ENCODE measurements around the gene PLK4.
A peak's percentile ranks its signal among the peaks of the same experiment; 100 is the strongest.
"Not testable (repeated sequence)": the region's sequence is repeated elsewhere in the genome, so short reads cannot be mapped to it uniquely, and the experiment has no call there.

PLK4 gene

GRCh38 chr4:127880763-127881562 lies at the start of gene PLK4:
TSS of gene PLK4 (plus strand) at chr4:127880893. CDS start at chr4:127881135, 242 bp downstream.
- DNase-seq = peak; percentile 91 to 92

- DNase-seq = no peak
Measured at GRCh38 chr4:127832585-127832984, 48.1 kb upstream of the PLK4 start.

- no peak for DNase-seq
Measured at GRCh38 chr4:127843704-127844600, 36.7 kb upstream of the PLK4 start.

GRCh38 chr4:127844601-127845116 lies 36.0 kb upstream of the PLK4 start:
- no peak for DNase-seq

GRCh38 chr4:127846061-127846460 lies 34.6 kb upstream of the PLK4 start:
- no peak for DNase-seq

- no peak for DNase-seq
Measured at GRCh38 chr4:127846765-127847164, 33.9 kb upstream of the PLK4 start.

GRCh38 chr4:127849505-127850234 lies 31.0 kb upstream of the PLK4 start:
- no peak for DNase-seq

- DNase-seq = no peak
Measured at GRCh38 chr4:127852661-127853060, 28.0 kb upstream of the PLK4 start.

- no peak for DNase-seq
Measured at GRCh38 chr4:127856196-127856812, 24.4 kb upstream of the PLK4 start.

GRCh38 chr4:127856813-127857447 lies 23.8 kb upstream of the PLK4 start:
- no peak for DNase-seq

- DNase-seq = no peak
Measured at GRCh38 chr4:127857641-127858040, 23.1 kb upstream of the PLK4 start.

- DNase-seq = no peak
Measured at GRCh38 chr4:127868196-127868595, 12.5 kb upstream of the PLK4 start.

- DNase-seq = no peak
Measured at GRCh38 chr4:127870281-127870680, 10.4 kb upstream of the PLK4 start.

GRCh38 chr4:127870688-127871087 lies 10.0 kb upstream of the PLK4 start:
- no peak for DNase-seq

GRCh38 chr4:127875791-127876190 lies 4.9 kb upstream of the PLK4 start:
- DNase-seq = no peak

- peak in 1 of 2 donors; percentile 6 for DNase-seq
Measured at GRCh38 chr4:127881563-127881864, 821 bp downstream of the PLK4 start.

- DNase-seq = no peak
Measured at GRCh38 chr4:127888559-127888958, 7.9 kb downstream of the PLK4 start.

GRCh38 chr4:127889903-127890302 lies 9.2 kb downstream of the PLK4 start:
- DNase-seq = no peak

GRCh38 chr4:127896069-127896468 lies 15.4 kb downstream of the PLK4 start:
- no peak for DNase-seq

GRCh38 chr4:127896528-127896927 lies 15.8 kb downstream of the PLK4 start:
- DNase-seq = no peak

- DNase-seq = not testable (repeated sequence)
Measured at GRCh38 chr4:127899682-127900081, 19.0 kb downstream of the PLK4 start.

GRCh38 chr4:127905029-127905428 lies 24.3 kb downstream of the PLK4 start:
- no peak for DNase-seq
